Gastroesophageal sphincter (tissue), 3 donors: Measurements from ENCODE around the gene TSPAN15.

Source experiments
- CTCF ChIP-seq, 4 experiments: fragments of 200-600 bp in 2 of 4; fragments of 450-650 bp in 2 of 4; sonication (generic) in 1 of 4; IDR thresholded peaks; one replicate each; pipeline ENCODE4 v1.5.1; 2017 to 2019; ENCODE audit warnings: antibody characterized with exemption in 4 of 4, mild to moderate bottlenecking in 2 of 4, moderate library complexity in 2 of 4
- EP300 ChIP-seq: sonication (generic); formaldehyde crosslinking; IDR thresholded peaks from one replicate; pipeline ENCODE4 v1.6.1; 2017; ENCODE audit warnings: antibody characterized with exemption, mild to moderate bottlenecking
- POLR2A ChIP-seq, 2 donors: fragments of 450-650 bp; IDR thresholded peaks; one replicate each; pipeline ENCODE4 v1.6.1; 2017; ENCODE audit warnings: antibody characterized with exemption in 2 of 2, mild to moderate bottlenecking in 2 of 2, moderate library complexity in 1 of 2
- POLR2AphosphoS5 ChIP-seq: sonication (generic); formaldehyde crosslinking; IDR thresholded peaks from one replicate; pipeline ENCODE4 v1.6.1; 2017; ENCODE audit warnings: antibody characterized with exemption

- TF ChIP-seq EP300 (no peak), POLR2A (IDR thresholded peaks at IDR 0.05) (no peak), POLR2AphosphoS5 (no peak), CTCF (IDR thresholded peaks at IDR 0.05) (no peak)
Measured at GRCh38 chr10:69464401-69464800, 13.1 kb downstream of the TSPAN15 start.
